H9 (cell line): ENCODE data around the gene POLR1D. TPM values are rescaled to one million over a fixed set of nuclear protein-coding genes. Genes with fewer than 3 reads are reported as not detected.

Source experiments
- DNase-seq: peaks from one replicate; pipeline ENCODE4 v3.0.0-alpha.2; 2017
- H2AFZ ChIP-seq: one replicate; pipeline ENCODE4 v1.6.1; 2013; ENCODE audit warnings: mild to moderate bottlenecking, low read length, control low read depth, moderate library complexity
- H2AK5ac ChIP-seq: 2 replicates; pipeline ENCODE4 v1.6.1; 2013; ENCODE audit warnings: low read length, control low read depth, mixed read lengths; ENCODE audit not compliant: insufficient read length
- H2BK120ac ChIP-seq: one replicate; pipeline ENCODE4 v1.6.1; 2013; ENCODE audit warnings: low read depth, mild to moderate bottlenecking, low read length, control low read depth, inconsistent platforms; ENCODE audit not compliant: poor library complexity, severe bottlenecking
- H2BK12ac ChIP-seq: 2 replicates; pipeline ENCODE4 v1.6.1; 2013; ENCODE audit warnings: low read length, control low read depth, mixed read lengths, low read depth; ENCODE audit not compliant: insufficient read length
- H2BK15ac ChIP-seq: 2 replicates; pipeline ENCODE4 v1.6.1; 2013; ENCODE audit warnings: low read depth, low read length, control low read depth
- H2BK20ac ChIP-seq: one replicate; pipeline ENCODE4 v1.6.1; 2013; ENCODE audit warnings: low read depth, mild to moderate bottlenecking, low read length, control low read depth, inconsistent platforms; ENCODE audit not compliant: poor library complexity, severe bottlenecking
- H2BK5ac ChIP-seq: 2 replicates; pipeline ENCODE4 v1.6.1; 2013; ENCODE audit warnings: low read length, control low read depth, mixed read lengths; ENCODE audit not compliant: insufficient read length
- H3K14ac ChIP-seq: 2 replicates; pipeline ENCODE4 v1.6.1; 2013; ENCODE audit warnings: low read length, control low read depth; ENCODE audit not compliant: insufficient read depth
- H3K18ac ChIP-seq: 2 replicates; pipeline ENCODE4 v1.6.1; 2013; ENCODE audit warnings: low read depth, mild to moderate bottlenecking, mixed read lengths, low read length, control low read depth; ENCODE audit not compliant: insufficient read length
- H3K23ac ChIP-seq: 2 replicates; pipeline ENCODE4 v1.6.1; 2013; ENCODE audit warnings: low read length, control low read depth, mixed read lengths, low read depth; ENCODE audit not compliant: insufficient read length
- H3K23me2 ChIP-seq: 2 replicates; pipeline ENCODE4 v1.6.1; 2013; ENCODE audit warnings: low read depth, mild to moderate bottlenecking, mixed read lengths, low read length, control low read depth; ENCODE audit not compliant: insufficient read length, poor library complexity, severe bottlenecking
- H3K27ac ChIP-seq: 2 replicates; pipeline ENCODE4 v1.5.1; 2013; ENCODE audit warnings: low read length, control low read depth, mixed read lengths, low read depth; ENCODE audit not compliant: insufficient read length
- H3K27me3 ChIP-seq: 2 replicates; pipeline ENCODE4 v1.6.1; 2013; ENCODE audit warnings: low read length, control low read depth, inconsistent platforms; ENCODE audit not compliant: insufficient read depth
- H3K4ac ChIP-seq: 2 replicates; pipeline ENCODE4 v1.6.1; 2013; ENCODE audit warnings: low read depth, mild to moderate bottlenecking, control low read depth, inconsistent platforms, low read length, moderate library complexity
- H3K4me1 ChIP-seq: 2 replicates; pipeline ENCODE4 v1.6.1; 2013; ENCODE audit warnings: low read length, control low read depth, inconsistent platforms; ENCODE audit not compliant: insufficient read depth
- H3K4me2 ChIP-seq: 2 replicates; pipeline ENCODE4 v1.6.1; 2013; ENCODE audit warnings: low read length, control low read depth, mixed read lengths; ENCODE audit not compliant: insufficient read length, insufficient read depth
- H3K56ac ChIP-seq: 2 replicates; pipeline ENCODE4 v1.6.1; 2013; ENCODE audit warnings: low read depth, mild to moderate bottlenecking, mixed read lengths, low read length, control low read depth; ENCODE audit not compliant: insufficient read length
- H3K79me1 ChIP-seq: 2 replicates; pipeline ENCODE4 v1.6.1; 2013; ENCODE audit warnings: low read depth, mild to moderate bottlenecking, moderate library complexity, low read length, control low read depth, inconsistent platforms; ENCODE audit not compliant: insufficient read depth, poor library complexity, severe bottlenecking
- H3K79me2 ChIP-seq: 2 replicates; pipeline ENCODE4 v1.6.1; 2013; ENCODE audit warnings: low read length, control low read depth, inconsistent platforms; ENCODE audit not compliant: insufficient read depth
- H3K9ac ChIP-seq: 2 replicates; pipeline ENCODE4 v1.6.1; 2013; ENCODE audit warnings: low read length, control low read depth, mixed read lengths; ENCODE audit not compliant: insufficient read length; ENCODE audit errors: extremely low read depth
- H3K9me3 ChIP-seq: one replicate; pipeline ENCODE4 v1.6.1; 2013; ENCODE audit warnings: low read depth, low read length, inconsistent platforms; ENCODE audit not compliant: control insufficient read depth
- H3T11ph ChIP-seq: one replicate; pipeline ENCODE4 v1.6.1; 2013; ENCODE audit warnings: mild to moderate bottlenecking, low read length, control low read depth, inconsistent platforms
- H4K20me1 ChIP-seq: one replicate; pipeline ENCODE4 v1.6.1; 2013; ENCODE audit not compliant: control insufficient read depth, insufficient read length, insufficient read depth
- H4K5ac ChIP-seq: 2 replicates; pipeline ENCODE4 v1.6.1; 2013; ENCODE audit warnings: low read depth, mild to moderate bottlenecking, mixed read lengths, low read length, control low read depth; ENCODE audit not compliant: insufficient read length
- H4K8ac ChIP-seq: replicated peaks from 2 replicates; pipeline ENCODE4 v1.6.1; 2013; ENCODE audit warnings: low read length, control low read depth, mixed read lengths, low read depth; ENCODE audit not compliant: insufficient read length
- H4K91ac ChIP-seq: 2 replicates; pipeline ENCODE4 v1.6.1; 2013; ENCODE audit warnings: low read depth, mild to moderate bottlenecking, moderate library complexity, mixed read lengths, low read length, control low read depth; ENCODE audit not compliant: insufficient read length
- H3K27ac Mint-ChIP-seq, 3 experiments: 2 replicates in 2 of 3; 3 replicates in 1 of 3; pipeline ENCODE4 v1.8.0; 2020 to 2021; ENCODE audit warnings: mixed read lengths in 3 of 3, mild to moderate bottlenecking in 1 of 3, moderate library complexity in 1 of 3
- H3K27me3 Mint-ChIP-seq: 2 replicates; pipeline ENCODE4 v1.8.0; 2021; ENCODE audit warnings: low read depth, mild to moderate bottlenecking, moderate library complexity, mixed read lengths
- H3K36me3 Mint-ChIP-seq, 3 experiments: 2 replicates in 2 of 3; 3 replicates in 1 of 3; pipeline ENCODE4 v1.8.0; 2020 to 2021; ENCODE audit warnings: low read depth in 3 of 3, mixed read lengths in 3 of 3; ENCODE audit not compliant: insufficient read depth in 1 of 3
- H3K4me1 Mint-ChIP-seq, 2 experiments: 2 replicates each; pipeline ENCODE4 v1.8.0; 2020; ENCODE audit warnings: mixed read lengths in 2 of 2
- H3K4me3 Mint-ChIP-seq, 2 experiments: 2 replicates in 1 of 2; 3 replicates in 1 of 2; pipeline ENCODE4 v1.8.0; 2020 to 2021; ENCODE audit warnings: mild to moderate bottlenecking in 2 of 2, mixed read lengths in 2 of 2, moderate library complexity in 1 of 2
- H3K9me3 Mint-ChIP-seq, 2 experiments: 2 replicates in 1 of 2; 3 replicates in 1 of 2; pipeline ENCODE4 v1.8.0; 2020; ENCODE audit warnings: mild to moderate bottlenecking in 2 of 2, mixed read lengths in 2 of 2, moderate library complexity in 1 of 2
- WGBS: extraction: QIAGEN DNeasy Blood & Tissue Kit; methylation state at CpG from one replicate; pipeline ENCODE4 v1.1.7; 2013; ENCODE audit warnings: missing lambda C conversion rate, low lambda C conversion rate, mixed read lengths; ENCODE audit not compliant: insufficient read length; ENCODE audit errors: extremely low coverage; 5-methylcytosine and 5-hydroxymethylcytosine counted together
- total RNA-seq: library from RNA; stranded (reverse); gene quantifications from 2 replicates; pipeline ENCODE4 v1.2.1, GENCODE V29; 2021
- TF ChIP-seq, protein P1 (sequence below): fragments of 200-600 bp; sonication (generic); conservative IDR thresholded peaks from 3 replicates; pipeline ENCODE4 v1.8.0; 2021; ENCODE audit warnings: antibody characterized with exemption, mild to moderate bottlenecking

The POLR1D gene
- total RNA-seq, 1 experiment from 2014 or later: 167 TPM

DNA sequence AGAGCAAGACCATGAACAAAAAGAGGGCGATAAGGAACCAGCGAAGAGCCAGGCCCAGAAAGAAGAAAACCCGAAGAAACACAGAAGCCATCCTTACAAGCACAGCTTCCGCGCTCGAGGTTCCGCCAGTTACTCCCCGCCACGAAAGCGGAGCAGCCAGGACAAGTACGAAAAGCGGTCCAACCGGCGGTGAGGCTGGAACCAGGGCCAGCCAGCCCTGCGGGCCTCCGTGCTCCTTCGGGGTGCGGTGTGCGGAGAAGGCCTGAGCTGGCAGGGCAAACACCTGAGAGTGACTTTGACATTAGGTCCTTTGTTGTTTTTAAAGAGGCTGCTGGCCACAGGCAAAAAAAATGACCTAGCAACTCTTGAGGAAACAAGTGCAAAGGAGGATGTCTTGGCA is 44.1 kb downstream of the POLR1D start:
- no peaks in the 10 kb centered on the region for H3K23me2 ChIP-seq
- no peak overlapping the region for H2AFZ ChIP-seq
- Mint-ChIP-seq H3K9me3 (no peaks in the 10 kb centered on the region), H3K27ac (peak overlapping the region in 1 of 3 experiments; percentile 21; a peak in 1 of 7 replicates), H3K36me3 (peaks cover 8 to 14% (median 10%) of the 10 kb centered on the region in 3 experiments; a peak in 6 of 7 replicates), H3K4me3 (no peak overlapping the region), H3K27me3 (no peaks in the 10 kb centered on the region), H3K4me1 (peaks cover 8 to 14% of the 10 kb centered on the region in 2 experiments; a peak in 3 of 4 replicates)
- no peak overlapping the region for H3K9ac ChIP-seq
- H3K4me2 ChIP-seq: no peak overlapping the region
- no peaks in the 10 kb centered on the region for H3K79me2 ChIP-seq
- no peak overlapping the region for H4K91ac ChIP-seq
- H2BK12ac ChIP-seq: no peak overlapping the region
- no peak overlapping the region for H3K27ac ChIP-seq
- H3K27me3 ChIP-seq: no peaks in the 10 kb centered on the region
- TF ChIP-seq, protein P1, sequence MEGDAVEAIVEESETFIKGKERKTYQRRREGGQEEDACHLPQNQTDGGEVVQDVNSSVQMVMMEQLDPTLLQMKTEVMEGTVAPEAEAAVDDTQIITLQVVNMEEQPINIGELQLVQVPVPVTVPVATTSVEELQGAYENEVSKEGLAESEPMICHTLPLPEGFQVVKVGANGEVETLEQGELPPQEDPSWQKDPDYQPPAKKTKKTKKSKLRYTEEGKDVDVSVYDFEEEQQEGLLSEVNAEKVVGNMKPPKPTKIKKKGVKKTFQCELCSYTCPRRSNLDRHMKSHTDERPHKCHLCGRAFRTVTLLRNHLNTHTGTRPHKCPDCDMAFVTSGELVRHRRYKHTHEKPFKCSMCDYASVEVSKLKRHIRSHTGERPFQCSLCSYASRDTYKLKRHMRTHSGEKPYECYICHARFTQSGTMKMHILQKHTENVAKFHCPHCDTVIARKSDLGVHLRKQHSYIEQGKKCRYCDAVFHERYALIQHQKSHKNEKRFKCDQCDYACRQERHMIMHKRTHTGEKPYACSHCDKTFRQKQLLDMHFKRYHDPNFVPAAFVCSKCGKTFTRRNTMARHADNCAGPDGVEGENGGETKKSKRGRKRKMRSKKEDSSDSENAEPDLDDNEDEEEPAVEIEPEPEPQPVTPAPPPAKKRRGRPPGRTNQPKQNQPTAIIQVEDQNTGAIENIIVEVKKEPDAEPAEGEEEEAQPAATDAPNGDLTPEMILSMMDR: no peak
- DNase-seq: no peak
- WGBS: no CpG with 5 or more reads among the region's 19 CpGs
- H3K4ac ChIP-seq: no peak overlapping the region
- no peak overlapping the region for H3T11ph ChIP-seq
- H3K4me1 ChIP-seq: no peaks in the 10 kb centered on the region
- H2BK5ac ChIP-seq: no peak overlapping the region
- no peak overlapping the region for H2BK15ac ChIP-seq
- no peak overlapping the region for H3K18ac ChIP-seq
- H3K9me3 ChIP-seq: no peaks in the 10 kb centered on the region
- no peak overlapping the region for H2BK20ac ChIP-seq
- no peak overlapping the region for H3K14ac ChIP-seq
- no peak overlapping the region for H4K8ac ChIP-seq
- no peak overlapping the region for H2AK5ac ChIP-seq
- H3K23ac ChIP-seq: no peak overlapping the region
- no peaks in the 10 kb centered on the region for H3K79me1 ChIP-seq
- H3K56ac ChIP-seq: no peak overlapping the region
- H4K20me1 ChIP-seq: no peaks in the 10 kb centered on the region
- H4K5ac ChIP-seq: no peak overlapping the region
- H2BK120ac ChIP-seq: no peak overlapping the region
